PC-3 (cell line): Measurements from ENCODE around the gene GADD45GIP1. TPM values are rescaled to one million over a fixed set of nuclear protein-coding genes. Genes with fewer than 3 reads are reported as not detected.

Experiments
- ATAC-seq: fragments of 200-7000 bp; cut with Tn5 transposase; 2 replicates; pipeline ENCODE4 v1.9.1; 2020; ENCODE audit warnings: mild to moderate bottlenecking, moderate library complexity
- BruUV-seq: library from RNA; stranded (reverse); fragments of 400-500 nt; replicated peaks from 2 replicates; lab custom pipeline; 2021; lab: Mats Ljungman, UMichigan
- CTCF ChIA-PET: fragments of 300-600 bp; sonication (Branson Sonifier 250); formaldehyde crosslinking; loops from one replicate; lab custom pipeline; 2022; ENCODE audit warnings: antibody characterized with exemption; lab: Charles Lee
- POLR2A ChIA-PET: fragments of 300-600 bp; sonication (Branson Sonifier 250); formaldehyde crosslinking; loops from one replicate; lab custom pipeline; 2022; ENCODE audit warnings: antibody characterized with exemption; ENCODE audit not compliant: unreplicated experiment; lab: Charles Lee
- DNase-seq: peaks from one replicate; pipeline ENCODE4 v3.0.0-alpha.2; 2015
- H2AFZ ChIP-seq: fragments of 300-600 bp; sonication (generic); 2 replicates; pipeline ENCODE4 v1.6.0; 2016; ENCODE audit warnings: antibody characterized with exemption, low read length
- H3F3A ChIP-seq: fragments of 300-600 bp; sonication (generic); one replicate; pipeline ENCODE4 v1.6.0; 2017; ENCODE audit warnings: antibody characterized with exemption, low read length, control low read depth, mild to moderate bottlenecking; ENCODE audit not compliant: unreplicated experiment
- H3K27ac ChIP-seq: fragments of 300-600 bp; sonication (generic); 2 replicates; pipeline ENCODE4 v1.5.1; 2016; ENCODE audit warnings: mild to moderate bottlenecking, low read length
- H3K27me3 ChIP-seq: fragments of 300-600 bp; sonication (generic); 2 replicates; pipeline ENCODE4 v1.6.1; 2016; ENCODE audit warnings: low read length, mixed read lengths
- H3K36me3 ChIP-seq: fragments of 300-600 bp; sonication (generic); 2 replicates; pipeline ENCODE4 v1.6.1; 2016; ENCODE audit warnings: low read depth, mixed run types, low read length, mixed read lengths
- H3K4me1 ChIP-seq: fragments of 300-600 bp; sonication (generic); 2 replicates; pipeline ENCODE4 v1.5.1; 2016; ENCODE audit warnings: low read length; ENCODE audit not compliant: insufficient read depth
- H3K4me2 ChIP-seq: fragments of 300-600 bp; sonication (generic); 2 replicates; pipeline ENCODE4 v1.6.0; 2016; ENCODE audit warnings: low read length
- H3K4me3 ChIP-seq: fragments of 300-600 bp; sonication (generic); 2 replicates; pipeline ENCODE4 v1.5.1; 2016; ENCODE audit warnings: mild to moderate bottlenecking, low read length, mixed read lengths
- H3K79me2 ChIP-seq: fragments of 300-600 bp; sonication (generic); 2 replicates; pipeline ENCODE4 v1.6.1; 2017; ENCODE audit warnings: low read length, mixed read lengths
- H3K9ac ChIP-seq: fragments of 300-600 bp; sonication (generic); 2 replicates; pipeline ENCODE4 v1.6.0; 2016; ENCODE audit warnings: mild to moderate bottlenecking, low read length
- H3K9me2 ChIP-seq: fragments of 300-600 bp; sonication (generic); replicated peaks from 2 replicates; pipeline ENCODE4 v1.6.1; 2016; ENCODE audit warnings: mixed run types, low read length, mixed read lengths
- H3K9me3 ChIP-seq: fragments of 300-600 bp; sonication (generic); 2 replicates; pipeline ENCODE4 v1.6.1; 2016; ENCODE audit warnings: low read length, mixed read lengths
- H4K20me1 ChIP-seq: fragments of 300-600 bp; sonication (generic); 2 replicates; pipeline ENCODE4 v1.6.1; 2016; ENCODE audit warnings: low read length, mixed read lengths
- CTCF ChIP-seq: fragments of 300-600 bp; sonication (generic); conservative IDR thresholded peaks from 2 replicates; pipeline ENCODE4 v1.5.1; 2017; ENCODE audit warnings: antibody characterized with exemption, low read depth, mild to moderate bottlenecking, low read length
- EZH2 ChIP-seq: fragments of 300-600 bp; sonication (generic); IDR thresholded peaks from one replicate; pipeline ENCODE4 v1.6.1; 2017; ENCODE audit warnings: antibody characterized with exemption, mild to moderate bottlenecking, low read length; ENCODE audit not compliant: unreplicated experiment
- EZH2phosphoT487 ChIP-seq: fragments of 300-600 bp; sonication (generic); IDR thresholded peaks from 2 replicates; pipeline ENCODE4 v1.6.1; 2018; ENCODE audit warnings: mild to moderate bottlenecking, antibody characterized with exemption, low read length, borderline replicate concordance
- intact Hi-C: fragments of 100-400 bp; cut with micrococcal nuclease; formaldehyde crosslinking; loops from 2 replicates; pipeline ENCODE4 v1.9.0; 2023
- total RNA-seq: library from RNA; depleted of rRNA; stranded (reverse); fragments of >200 nt; gene quantifications from 2 replicates; pipeline ENCODE4 v1.2.3, GENCODE V29; 2014

GADD45GIP1 gene
- total RNA-seq, 1 experiment from 2014 or later, result 219 TPM

- TF ChIP-seq CTCF, result no peak
- TF ChIP-seq EZH2phosphoT487, result no peak
- TF ChIP-seq EZH2, result no peak
- no peak overlapping the region for H3K9ac ChIP-seq
- no peaks in the 10 kb centered on the region for H3K79me2 ChIP-seq
- no peak overlapping the region for H3K27ac ChIP-seq
- no TSS peak for BruUV-seq
- ChIA-PET POLR2A (no interaction called here), CTCF (no interaction called here)
- H3K4me2 ChIP-seq, result no peak overlapping the region
- no peak overlapping the region for H3K4me3 ChIP-seq
- H3K27me3 ChIP-seq, result no peaks in the 10 kb centered on the region
- intact Hi-C loops, result no loop called here
- no peaks in the 10 kb centered on the region for H3K9me2 ChIP-seq
- no peaks in the 10 kb centered on the region for H3K36me3 ChIP-seq
- ATAC-seq (no peak), DNase-seq (no peak)
- no peaks in the 10 kb centered on the region; the same call in 1 of the 2 replicates for H3K4me1 ChIP-seq
- no peaks in the 10 kb centered on the region for H3K9me3 ChIP-seq
- no peak overlapping the region for H2AFZ ChIP-seq
- H3F3A ChIP-seq, result no peaks in the 10 kb centered on the region
- H4K20me1 ChIP-seq, result no peaks in the 10 kb centered on the region
Measured at GRCh38 chr19:12970070-12970820, 13.2 kb upstream of the GADD45GIP1 start.

DNA sequence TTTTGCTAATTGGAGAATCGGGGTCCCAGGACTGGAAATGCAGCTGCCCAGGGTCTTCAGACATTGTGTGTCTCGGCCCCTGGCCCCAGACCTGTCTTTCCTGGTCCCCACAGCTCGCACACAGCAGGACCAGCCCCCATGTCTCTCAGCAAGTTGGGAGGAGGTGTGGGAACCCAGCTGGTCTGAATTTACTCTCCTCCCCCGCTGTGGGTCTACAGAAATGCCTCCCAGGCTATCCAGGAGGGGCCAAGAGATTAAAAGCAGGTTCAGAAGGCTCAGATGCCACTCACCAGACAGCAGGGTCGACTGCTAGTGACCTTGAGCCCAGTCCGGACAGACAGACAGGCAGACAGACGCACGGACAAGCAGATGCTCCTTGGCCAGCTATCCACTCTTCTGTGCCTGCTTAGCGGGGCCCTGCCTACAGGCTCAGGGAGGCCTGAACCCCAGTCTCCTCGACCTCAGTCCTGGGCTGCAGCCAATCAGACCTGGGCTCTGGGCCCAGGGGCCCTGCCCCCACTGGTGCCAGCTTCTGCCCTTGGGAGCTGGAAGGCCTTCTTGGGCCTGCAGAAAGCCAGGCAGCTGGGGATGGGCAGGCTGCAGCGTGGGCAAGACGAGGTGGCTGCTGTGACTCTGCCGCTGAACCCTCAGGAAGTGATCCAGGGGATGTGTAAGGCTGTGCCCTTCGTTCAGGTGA lies 12.4 kb upstream of the GADD45GIP1 start, which contains the start of gene DAND5:
Gene DAND5, plus strand, starts transcription at position 285 of the 697 bp plus-strand sequence. Its CDS starts 85 bp downstream, at position 370.
- intact Hi-C loops, result no loop called here
- Histone ChIP-seq H3K9me2 (no peaks in the 10 kb centered on the region), H3K4me2 (no peak within 1 kb of the TSS), H3K27me3 (no peaks in the 10 kb centered on the region), H3F3A (no peaks in the 10 kb centered on the region), H3K9ac (no peak within 1 kb of the TSS), H3K4me1 (peaks cover 3% of the 10 kb centered on the region; the same call in 1 of the 2 replicates), H3K9me3 (no peaks in the 10 kb centered on the region), H4K20me1 (no peaks in the 10 kb centered on the region), H3K79me2 (no peaks in the 10 kb centered on the region), H3K4me3 (no peak within 1 kb of the TSS), H3K27ac (no peak within 1 kb of the TSS), H3K36me3 (no peaks in the 10 kb centered on the region), H2AFZ (no peak within 1 kb of the TSS)
- CTCF ChIA-PET, result no interaction called here
- ATAC-seq, result no peak
- POLR2A ChIA-PET, result no interaction called here
- no peak for DNase-seq
- TF ChIP-seq EZH2phosphoT487, result no peak
- TF ChIP-seq EZH2, result no peak
- no peak for TF ChIP-seq CTCF
- BruUV-seq, result no TSS peak
